22Rv1 (cell line): ENCODE data around the gene MYCBPAP.

Experiments
- H3K27ac ChIP-seq: fragments of 450-650 bp; 2 replicates; pipeline ENCODE4 v1.5.1; 2017
- ZFX ChIP-seq: fragments of 450-650 bp; IDR thresholded peaks from 2 replicates; pipeline ENCODE4 v1.6.1; 2017; ENCODE audit warnings: antibody characterized with exemption, borderline replicate concordance
- TF ChIP-seq, protein P1 (sequence below): fragments of 450-650 bp; IDR thresholded peaks from 2 replicates; pipeline ENCODE4 v1.5.1; 2017; ENCODE audit warnings: mild to moderate bottlenecking

The MYCBPAP gene

DNA sequence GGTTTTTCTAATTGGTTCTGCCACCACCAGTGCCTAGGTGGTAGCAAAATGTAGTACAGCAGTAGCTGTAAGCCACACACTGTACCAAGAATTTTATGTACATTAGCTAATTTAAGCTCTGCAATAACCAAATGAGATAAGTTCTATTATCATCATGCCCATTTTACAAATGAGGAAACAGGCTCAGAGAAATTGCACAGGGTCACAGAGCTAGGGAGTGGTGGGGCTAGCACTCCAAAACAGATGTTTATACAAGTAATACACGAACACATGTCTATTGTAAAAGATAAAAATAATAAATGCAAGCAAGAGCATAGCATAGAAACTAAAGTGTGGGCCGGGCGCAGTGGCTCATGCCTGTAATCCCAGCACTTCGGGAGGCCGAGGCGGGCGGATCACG lies 16.0 kb upstream of the MYCBPAP start:
- no peak overlapping the region for H3K27ac ChIP-seq
- TF ChIP-seq, protein P1, sequence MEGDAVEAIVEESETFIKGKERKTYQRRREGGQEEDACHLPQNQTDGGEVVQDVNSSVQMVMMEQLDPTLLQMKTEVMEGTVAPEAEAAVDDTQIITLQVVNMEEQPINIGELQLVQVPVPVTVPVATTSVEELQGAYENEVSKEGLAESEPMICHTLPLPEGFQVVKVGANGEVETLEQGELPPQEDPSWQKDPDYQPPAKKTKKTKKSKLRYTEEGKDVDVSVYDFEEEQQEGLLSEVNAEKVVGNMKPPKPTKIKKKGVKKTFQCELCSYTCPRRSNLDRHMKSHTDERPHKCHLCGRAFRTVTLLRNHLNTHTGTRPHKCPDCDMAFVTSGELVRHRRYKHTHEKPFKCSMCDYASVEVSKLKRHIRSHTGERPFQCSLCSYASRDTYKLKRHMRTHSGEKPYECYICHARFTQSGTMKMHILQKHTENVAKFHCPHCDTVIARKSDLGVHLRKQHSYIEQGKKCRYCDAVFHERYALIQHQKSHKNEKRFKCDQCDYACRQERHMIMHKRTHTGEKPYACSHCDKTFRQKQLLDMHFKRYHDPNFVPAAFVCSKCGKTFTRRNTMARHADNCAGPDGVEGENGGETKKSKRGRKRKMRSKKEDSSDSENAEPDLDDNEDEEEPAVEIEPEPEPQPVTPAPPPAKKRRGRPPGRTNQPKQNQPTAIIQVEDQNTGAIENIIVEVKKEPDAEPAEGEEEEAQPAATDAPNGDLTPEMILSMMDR, result no peak
- TF ChIP-seq ZFX, result no peak

GRCh38 chr17:50493744-50494143 lies 14.5 kb upstream of the MYCBPAP start:
- no peak for TF ChIP-seq ZFX
- TF ChIP-seq, protein P1, result no peak
- peak overlapping the region; percentile 34 for H3K27ac ChIP-seq

DNA sequence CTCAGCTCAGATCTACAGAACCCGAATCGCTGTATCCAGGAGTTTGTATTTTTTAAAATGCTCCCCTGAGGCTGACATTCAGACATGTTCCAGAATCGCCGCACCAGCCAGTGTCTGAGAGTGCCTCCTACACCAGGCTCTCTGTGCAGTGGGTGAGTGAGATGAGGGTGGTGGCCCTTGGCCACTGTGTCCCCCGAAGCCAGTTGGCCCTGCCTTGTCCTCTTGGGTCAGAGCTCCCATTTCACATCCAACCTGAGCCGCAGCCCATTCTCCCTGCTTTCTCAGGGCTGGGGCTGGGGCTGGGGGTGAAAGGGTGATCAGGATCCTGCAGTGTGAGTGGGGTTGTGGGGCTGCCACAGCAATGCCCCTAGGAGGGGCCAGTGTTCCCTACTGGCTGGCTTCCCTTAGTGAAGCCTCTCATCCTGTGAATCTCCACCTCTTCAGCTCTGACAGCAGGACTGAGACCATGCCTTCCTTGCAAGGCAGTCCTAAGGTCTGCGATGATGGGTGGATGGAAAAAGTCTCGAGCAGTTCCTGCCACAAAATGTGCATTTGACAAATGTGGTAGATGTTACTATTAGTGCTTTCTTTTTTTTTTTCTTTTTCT lies 12.9 kb upstream of the MYCBPAP start:
- TF ChIP-seq, protein P1, result no peak
- no peak for TF ChIP-seq ZFX
- H3K27ac ChIP-seq, result no peak overlapping the region

GRCh38 chr17:50495918-50496317 lies 12.3 kb upstream of the MYCBPAP start:
- TF ChIP-seq, protein P1, result no peak
- TF ChIP-seq ZFX, result no peak
- no peak overlapping the region for H3K27ac ChIP-seq

DNA sequence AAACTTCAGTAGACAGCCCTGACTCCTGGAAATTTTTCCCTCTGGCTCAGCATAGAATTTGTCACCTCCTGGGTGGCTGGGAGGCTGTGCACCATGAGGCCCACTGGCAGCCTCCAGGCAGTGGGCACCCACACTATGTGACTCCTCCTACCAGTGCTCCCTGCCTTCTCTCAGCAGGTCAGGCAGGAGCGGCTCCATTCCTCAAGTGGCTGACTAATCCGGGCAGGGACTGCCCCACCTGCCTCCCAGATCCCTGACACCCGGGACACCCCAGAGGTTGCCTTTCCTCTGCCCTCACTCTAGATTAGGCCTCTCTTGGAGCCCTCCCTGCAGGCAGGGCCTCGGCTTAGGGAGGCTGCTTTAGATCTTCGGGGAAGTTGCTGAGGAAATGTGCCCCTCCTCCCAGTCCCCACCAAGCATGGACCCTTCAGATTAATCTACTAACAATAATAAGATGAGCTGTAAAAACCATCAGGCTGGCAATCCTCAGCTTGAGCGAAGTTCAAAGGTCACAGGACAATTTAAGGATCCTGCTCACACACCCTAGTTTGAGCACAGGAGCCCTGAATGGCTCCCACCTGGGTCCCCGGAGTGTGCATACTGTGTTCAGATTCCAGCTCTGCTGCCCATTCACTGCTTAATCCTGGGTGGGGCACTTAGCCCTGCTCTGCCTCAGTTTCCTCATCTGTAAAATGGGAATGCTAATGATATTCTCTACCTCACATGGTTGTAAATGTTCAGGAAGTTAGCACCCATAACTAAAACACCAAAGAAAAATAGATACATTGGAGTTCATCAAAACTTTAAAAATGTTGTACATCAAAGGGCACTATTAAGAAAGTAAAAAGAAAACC lies 10.0 kb upstream of the MYCBPAP start:
- TF ChIP-seq, protein P1, result no peak
- no peak for TF ChIP-seq ZFX
- H3K27ac ChIP-seq, result no peak overlapping the region

- TF ChIP-seq, protein P1, result no peak
- TF ChIP-seq ZFX, result no peak
- no peak overlapping the region for H3K27ac ChIP-seq
Observed at GRCh38 chr17:50499270-50499669, 9.0 kb upstream of the MYCBPAP start.

DNA sequence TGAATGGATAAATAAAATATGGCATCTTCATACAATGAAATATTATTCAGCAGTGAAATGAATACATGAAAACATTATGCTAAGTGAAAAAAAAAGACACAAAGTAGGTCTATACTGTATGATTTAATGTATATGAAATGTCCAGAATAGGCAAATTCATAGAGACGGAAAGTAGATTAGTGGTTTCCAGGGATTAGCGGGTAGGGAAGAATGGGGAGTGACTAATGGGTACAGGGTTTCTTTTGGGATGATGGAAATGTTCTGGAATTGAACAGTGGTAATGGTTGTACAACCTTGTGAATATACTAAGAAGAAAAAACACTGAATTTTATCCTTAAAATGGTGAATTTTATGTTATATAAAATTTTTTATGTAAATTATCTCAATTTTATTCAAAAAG lies 8.5 kb upstream of the MYCBPAP start:
- H3K27ac ChIP-seq, result no peak overlapping the region
- TF ChIP-seq, protein P1, result no peak
